Stimulated activated CD4-positive, alpha-beta T cell treated with anti-CD3 and anti-CD28 coated beads, Interleukin-15, amount 100 ng/mL, for 48 hours (primary cell): ENCODE results near the gene IVNS1ABP.
A peak's percentile ranks its signal among the peaks of the same experiment; 100 is the strongest.
"Not testable (repeated sequence)": the region's sequence is repeated elsewhere in the genome, so short reads cannot be mapped to it uniquely, and the experiment has no call there.

Experiments used
- DNase-seq, 2 donors: peaks; one replicate each; pipeline ENCODE4 v3.0.0-alpha.2; 2020; ENCODE audit warnings: low read depth in 2 of 2

The IVNS1ABP gene

DNA sequence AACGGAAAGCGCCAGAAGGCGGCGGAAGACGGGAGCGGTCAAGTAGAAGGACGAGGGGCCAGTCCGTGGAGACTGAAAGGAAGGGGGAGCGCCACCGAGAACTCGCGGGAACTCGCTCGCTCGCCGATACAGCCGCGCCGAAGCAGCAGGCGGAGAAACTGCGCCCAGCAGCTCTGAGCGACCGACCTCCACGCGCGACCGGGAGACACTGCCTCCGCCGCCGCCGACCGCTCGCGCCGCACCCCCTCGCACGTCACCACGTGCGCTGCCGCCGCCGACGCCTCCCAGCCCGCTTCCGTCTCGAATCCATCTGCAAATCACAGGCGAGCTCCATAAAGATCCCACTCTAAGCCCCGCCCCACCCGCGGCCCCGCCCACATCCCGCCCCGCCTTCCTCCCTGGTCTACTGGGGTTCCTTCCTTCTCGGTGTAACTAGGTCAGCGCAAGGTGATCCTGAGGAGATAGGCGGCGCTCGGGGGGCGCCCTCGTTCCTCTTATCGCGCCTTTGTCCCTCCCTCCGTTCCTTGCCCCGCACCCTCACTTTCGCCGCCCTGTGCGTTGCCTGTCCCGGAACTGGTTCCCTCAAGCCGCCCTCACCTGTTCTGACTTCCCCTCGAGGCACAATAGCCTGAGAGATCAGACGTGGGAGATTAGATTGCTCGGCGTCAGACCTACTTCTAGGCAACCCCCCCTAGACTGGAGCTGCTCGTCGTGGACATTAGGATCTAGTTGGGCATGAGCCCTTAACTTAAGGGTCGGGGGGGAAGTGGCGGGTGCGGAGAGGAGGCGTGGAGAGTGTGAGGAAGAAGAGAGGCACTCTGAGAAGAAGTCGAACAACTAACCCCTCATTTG is at the start of gene IVNS1ABP:
Gene IVNS1ABP (minus strand): TSS at position 210 of the 852 bp plus-strand sequence. CDS start 7,750 bp downstream, outside the sequence.
- DNase-seq: peak; percentile 89 to 91

- no peak for DNase-seq
These were observed 48.9 kb upstream of the IVNS1ABP start for GRCh38 chr1:185365951-185366350.

DNA sequence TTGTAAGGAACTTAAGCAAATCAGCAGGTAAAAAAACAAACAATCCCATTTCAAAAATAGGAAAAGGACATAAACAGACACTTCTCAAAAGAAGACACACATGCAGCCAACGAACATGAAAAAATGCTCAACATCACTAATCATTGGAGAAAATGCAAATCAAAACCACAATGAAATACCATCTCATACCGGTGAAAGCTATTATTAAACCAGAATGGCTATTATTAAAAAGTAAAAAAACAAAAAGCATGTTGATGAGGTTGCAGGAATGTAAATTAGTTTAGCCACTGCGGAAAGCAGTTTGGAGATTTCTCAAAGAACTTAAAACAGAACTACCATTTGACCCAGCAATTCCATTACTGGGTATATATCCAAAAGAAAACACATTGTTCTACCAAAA is 47.5 kb upstream of the IVNS1ABP start:
- not testable (repeated sequence) for DNase-seq

DNA sequence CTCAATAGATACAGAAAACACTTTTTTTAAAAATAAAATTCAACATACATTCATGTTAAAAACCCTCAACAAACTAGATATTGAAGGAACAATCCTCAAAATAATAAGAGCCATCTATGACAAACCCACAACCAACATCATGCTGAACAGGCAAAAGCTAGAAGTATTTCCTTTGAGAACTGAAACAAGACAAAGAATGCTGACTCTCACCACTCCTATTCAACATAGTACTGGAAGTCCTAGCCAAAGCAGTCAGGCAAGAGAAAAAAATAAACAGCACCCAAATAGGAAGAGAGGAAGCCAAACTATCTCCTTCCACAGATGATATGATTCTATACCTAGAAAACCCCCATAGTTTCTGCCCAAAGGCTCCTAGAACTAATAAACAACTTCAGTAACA is 46.2 kb upstream of the IVNS1ABP start:
- DNase-seq: no peak

DNA sequence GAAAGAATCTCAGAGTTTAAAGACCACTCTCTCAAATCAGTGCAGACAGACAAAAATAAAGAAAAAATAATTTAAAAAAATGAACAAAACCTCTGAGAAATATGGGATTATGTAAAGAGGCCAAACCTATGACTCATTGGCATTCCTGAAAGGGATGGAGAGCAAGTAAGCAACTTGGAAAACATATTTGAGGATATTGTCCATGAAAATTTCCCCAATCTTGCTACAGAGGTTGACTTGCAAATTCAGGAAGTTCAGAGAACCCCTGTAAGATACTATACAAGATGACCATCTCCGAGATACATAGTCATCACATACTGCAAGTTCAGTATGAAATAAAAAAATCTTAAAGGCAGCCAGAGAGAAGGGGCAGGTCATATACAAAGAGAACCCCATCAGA is 43.7 kb upstream of the IVNS1ABP start:
- no peak for DNase-seq

DNA sequence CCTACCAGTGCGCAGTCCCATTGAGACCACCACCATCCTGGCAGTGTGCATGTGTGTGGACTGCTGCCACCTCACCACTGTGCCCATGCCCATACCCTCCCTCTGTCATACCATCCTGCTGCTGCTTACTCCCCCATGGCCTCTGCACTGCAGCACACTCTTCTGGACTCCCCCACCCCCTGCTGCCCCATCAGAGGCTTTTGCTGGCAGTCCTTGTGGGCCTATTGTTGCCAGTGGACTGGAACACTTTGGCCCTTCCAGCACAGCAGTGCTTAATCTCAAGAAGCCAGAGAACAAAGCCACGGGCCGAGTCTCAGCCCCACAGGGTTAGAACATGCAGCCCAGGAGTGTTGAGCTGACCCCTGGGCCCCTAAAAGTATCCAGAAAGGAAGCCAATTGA is 41.9 kb upstream of the IVNS1ABP start:
- DNase-seq: no peak

GRCh38 chr1:185355947-185356346 is 38.9 kb upstream of the IVNS1ABP start:
- DNase-seq: no peak

DNA sequence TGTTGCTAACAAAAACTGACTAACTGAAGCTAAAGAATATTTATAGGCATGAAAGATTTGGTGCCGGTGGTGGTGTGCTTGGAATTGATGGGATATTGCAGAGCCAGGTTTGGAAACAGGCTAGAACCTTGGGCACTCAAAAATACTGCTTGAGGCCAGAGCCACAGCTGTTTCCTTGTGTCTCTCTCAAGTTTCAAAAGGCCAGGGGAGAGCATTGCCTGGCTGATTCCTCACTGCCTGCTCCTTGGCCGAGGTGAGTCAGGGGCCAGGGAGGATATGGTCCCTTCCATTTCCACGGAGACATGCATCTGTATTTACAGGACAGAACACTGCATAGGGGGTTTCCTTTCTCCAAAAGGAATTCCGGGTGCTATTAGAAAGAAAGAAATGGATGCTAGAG is 36.1 kb upstream of the IVNS1ABP start:
- DNase-seq: no peak

DNA sequence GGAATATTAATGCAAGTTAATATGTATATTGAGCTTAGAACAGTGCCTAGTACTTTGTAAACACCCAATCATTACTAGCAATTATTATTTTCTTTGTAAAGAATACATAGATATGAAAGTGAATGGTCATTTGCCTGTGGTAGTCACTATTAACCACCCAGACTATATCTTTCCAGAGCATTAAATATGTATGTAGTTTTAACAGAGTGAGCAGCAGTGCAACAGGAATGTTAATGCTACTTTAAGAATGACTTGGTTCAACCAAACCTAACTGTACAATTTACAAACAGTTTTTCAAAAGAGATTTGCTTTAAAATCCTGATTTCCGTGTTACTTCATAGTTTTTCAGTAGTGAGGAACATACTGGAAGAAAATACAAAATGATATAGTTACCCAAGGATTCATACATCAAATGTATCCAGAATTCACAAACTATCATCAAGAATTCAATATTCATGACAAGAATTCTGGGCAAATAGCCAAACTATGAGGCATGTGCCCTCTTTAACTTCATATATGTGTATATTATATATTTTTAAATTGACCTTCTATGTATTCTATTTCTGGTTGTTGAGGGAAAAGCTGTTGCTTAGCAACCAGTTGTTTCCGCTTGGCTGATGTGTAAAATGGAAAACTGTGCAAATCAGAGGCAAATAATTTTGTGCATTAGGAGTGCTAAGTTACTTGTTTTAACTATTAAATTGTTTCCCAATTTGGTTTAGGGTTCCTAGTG is 34.9 kb upstream of the IVNS1ABP start:
- DNase-seq: no peak

- no peak for DNase-seq
These were observed 33.0 kb upstream of the IVNS1ABP start for GRCh38 chr1:185350027-185350442.

DNA sequence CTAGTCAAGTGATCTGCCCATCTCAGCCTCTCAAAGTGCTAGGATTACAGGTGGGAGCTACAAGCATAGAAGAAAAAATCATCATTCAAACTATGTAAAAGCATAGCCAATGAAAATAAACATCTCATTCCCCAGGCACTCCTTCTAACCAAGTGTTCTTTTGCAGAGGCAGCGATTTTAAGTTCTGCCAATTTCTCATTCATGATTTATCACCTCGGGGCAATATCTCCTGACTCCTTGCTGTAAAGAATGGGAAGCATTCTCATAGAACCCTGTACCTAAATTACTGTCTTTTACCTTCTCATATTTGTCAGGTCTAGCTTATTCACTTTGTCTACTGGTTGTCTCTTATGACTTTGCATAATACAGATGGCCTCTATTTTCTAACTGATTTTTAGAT is 32.5 kb upstream of the IVNS1ABP start:
- no peak for DNase-seq

DNA sequence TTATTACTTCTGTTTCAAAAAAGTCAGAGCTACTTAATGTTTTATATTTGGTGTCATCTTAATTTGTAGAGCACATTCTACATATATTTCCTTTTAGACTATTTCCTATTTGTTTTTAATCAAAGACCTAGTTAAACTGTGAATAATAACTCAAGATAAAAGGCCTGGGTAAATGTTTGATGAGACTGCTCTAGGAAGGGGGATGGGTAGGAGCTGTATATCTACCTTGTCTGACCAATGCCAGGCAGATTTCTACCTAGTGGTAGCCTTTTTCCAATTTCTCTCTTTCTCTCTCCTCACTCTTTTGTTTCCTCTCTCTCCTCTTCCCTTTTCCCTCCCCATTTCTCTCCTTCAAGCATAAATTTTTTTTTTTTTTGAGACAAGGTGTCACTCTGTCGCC is 31.9 kb upstream of the IVNS1ABP start:
- no peak for DNase-seq

DNA sequence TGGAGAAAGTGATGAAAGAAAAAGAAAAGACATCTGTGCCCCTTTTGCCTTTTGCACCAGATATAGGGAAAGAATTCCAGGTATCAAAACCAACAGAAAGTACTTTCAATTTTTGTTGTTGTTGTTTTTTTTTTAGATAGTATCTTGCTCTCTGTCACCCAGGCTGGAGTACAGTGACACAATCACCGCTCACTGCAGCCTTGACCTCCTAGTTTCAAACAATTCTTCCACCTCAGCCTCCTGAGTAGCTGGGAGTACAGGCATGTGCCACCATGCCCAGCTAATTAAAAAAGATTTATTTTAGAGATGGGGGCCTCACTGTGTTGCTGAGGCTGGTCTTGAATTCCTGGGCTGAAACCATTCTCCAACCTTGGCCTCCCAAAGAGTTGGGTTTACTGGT is 31.3 kb upstream of the IVNS1ABP start:
- DNase-seq: no peak

DNA sequence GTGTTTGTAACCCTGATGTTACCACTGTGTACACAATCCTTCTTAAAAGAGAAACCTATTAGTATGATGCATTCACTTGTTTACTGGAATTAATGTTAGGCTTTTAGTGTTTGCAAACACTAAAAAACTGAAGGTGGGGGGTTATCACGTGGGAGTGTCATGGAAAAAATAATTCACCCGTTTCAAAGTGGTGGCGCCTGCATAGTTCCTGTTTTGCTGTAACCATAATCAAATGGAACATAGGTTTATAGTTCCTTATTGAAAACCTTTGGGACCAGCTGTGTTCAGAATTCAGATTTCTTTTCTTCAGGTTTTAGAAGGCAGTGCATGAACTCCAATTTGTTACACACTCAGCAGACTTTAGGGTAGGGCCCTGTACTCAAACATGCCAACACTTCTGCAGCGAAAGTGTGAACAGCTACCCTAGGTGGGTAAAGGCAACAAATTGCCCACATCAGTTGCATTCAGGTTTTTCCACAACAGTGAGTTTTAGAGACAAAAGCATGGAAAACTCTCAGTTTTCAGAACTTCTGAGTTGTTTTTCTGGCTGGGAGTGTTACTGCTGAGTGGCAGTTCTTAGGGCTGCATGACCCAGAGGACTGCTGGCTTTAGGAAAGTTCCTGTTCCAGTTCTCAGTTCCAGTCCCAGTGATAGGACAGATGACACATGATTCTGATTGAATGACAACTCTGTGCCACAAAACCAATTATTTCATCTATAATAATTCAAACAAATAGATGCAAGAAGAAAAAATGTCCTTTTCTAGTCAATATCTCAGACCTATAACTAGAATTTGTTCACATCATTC is 29.1 kb upstream of the IVNS1ABP start:
- no peak for DNase-seq

GRCh38 chr1:185343306-185343705 is 26.3 kb upstream of the IVNS1ABP start:
- DNase-seq: no peak

DNA sequence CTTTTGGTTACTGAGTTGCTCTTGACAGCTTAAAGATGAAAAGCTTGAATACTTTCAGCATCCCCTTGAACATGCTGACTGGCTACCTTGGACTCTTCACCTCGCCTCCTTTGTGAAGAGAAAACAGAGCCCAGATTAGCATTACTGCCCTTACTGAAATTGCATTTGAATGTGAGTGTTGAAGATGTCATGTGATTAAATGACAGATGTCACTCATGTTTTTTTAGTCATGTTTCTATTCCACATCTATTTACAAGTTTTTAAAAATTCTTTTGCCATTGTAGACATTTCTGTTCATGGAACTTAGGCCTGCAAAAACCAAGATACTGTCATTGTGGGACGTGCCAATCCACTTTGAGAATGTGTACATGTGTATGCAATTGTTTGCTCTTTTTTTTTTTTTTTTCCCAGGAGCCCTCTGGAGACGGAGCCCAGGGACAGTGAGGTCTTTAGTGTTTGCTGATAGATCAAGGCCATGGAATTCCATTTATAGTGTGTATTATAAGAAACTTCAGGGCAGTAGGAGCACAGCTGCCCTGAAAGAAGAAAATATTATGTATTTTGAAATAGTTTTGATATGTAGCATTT is 25.7 kb upstream of the IVNS1ABP start:
- no peak for DNase-seq

- no peak for DNase-seq
These were observed 25.0 kb upstream of the IVNS1ABP start for GRCh38 chr1:185342017-185342416.

DNA sequence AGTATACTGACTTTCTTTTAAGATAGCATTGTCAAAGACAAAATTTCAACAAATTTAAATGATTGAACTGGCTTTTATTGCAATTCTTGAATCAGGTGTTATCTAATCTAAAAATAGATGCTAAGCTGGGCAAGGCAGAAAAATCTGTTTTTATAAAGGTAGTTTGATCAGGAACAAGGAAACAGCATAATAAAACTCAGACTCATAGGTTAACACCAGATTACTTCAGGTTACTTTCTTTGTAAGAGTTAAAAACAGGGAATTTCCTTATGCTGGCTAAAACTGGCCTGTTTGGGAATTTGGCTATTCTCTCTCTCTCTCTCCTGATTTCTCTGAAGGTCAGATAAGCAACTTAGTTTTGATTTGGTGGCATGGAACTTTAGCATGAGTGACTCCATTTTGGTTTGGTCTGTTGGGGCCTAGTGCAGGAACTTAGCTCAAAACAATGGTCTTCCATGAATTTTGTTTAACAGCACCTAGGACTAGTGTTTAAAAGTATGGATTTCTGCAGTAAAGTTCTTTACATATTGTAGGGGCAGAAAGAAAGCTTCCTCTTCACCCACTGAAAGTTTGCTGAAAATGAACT is 24.2 kb upstream of the IVNS1ABP start:
- no peak for DNase-seq

DNA sequence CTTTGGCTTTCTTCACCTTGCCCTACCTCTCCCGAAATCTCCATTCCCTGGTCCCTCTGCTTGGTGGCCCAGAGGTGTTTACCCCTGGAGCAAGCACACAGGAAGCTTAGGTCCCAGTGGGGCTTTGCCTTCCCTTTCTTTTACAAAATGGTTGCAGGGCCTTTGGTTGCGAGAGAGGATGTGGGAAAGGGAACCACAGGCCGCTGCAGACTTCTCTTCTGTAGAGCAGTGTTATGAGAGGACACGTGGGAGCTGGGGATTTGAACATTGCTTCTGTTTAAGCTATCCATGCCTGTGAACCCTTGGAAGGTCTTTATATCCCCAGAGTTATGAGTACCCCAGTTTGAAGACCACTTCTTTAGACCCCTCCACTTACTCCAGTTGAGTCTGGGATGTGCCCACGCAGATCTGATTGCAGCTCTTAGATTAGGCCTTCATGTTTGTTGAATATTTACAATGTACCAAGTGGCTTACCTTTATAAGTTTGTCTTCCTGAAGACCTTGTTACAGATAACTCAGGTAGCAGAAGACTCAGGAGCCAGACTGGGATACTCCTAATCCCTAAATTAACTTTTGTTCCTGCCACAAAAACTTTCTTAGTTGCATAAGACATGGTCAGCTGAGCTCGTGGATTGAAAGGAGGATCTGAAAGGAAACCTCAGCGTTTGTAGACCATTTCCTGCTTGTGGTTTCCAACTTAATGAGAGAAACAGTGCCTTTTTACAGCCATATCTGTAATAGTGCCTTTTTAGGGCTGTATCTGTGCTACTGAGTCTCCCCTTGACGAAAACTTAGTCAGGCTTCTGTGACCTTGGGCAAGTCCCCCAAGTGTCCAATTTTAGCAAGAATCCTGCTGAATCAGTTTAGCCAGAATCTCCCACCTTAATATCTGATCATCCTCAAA is 21.9 kb upstream of the IVNS1ABP start:
- DNase-seq: peak in 1 of 2 donors; percentile 10

- no peak for DNase-seq
These were observed 20.2 kb upstream of the IVNS1ABP start for GRCh38 chr1:185337246-185337645.
